ENCODE data around the gene FASLG. TPM values are rescaled to one million over a fixed set of nuclear protein-coding genes. Genes with fewer than 3 reads are reported as not detected.
A peak's percentile ranks its signal among the peaks of the same experiment; 100 is the strongest.

FASLG gene
- total RNA-seq, 4 donors from 2014 or later = 0.15 to 0.57 (median 0.21) TPM; not detected in 1

DNA sequence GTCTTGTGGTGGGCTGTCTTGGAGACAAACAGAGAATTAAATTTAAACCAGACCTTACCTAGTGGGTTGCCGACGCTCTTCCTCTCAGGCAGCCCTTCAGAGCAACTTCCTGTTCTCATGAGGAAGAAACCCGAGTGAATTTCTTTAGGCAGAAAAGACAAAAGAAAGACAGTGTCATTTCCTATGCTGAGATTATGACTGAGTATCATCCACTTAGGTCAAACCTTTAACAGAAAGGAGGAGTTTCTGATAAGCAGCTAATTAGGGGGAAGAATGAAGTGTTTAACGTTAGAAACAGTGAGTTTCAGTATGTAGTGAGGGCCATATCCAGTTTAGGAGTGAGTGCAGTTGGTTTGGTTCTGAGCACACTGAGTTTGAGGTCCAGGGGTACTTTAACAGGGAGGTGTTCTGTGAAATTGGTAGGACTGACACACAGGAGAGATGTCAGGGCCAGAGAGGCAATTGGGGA is 38.7 kb downstream of the FASLG start:
- no peaks in the 10 kb centered on the region for H3K4me1 ChIP-seq
- 40 to 62% methylated on average over 4 of the region's 4 CpGs for WGBS, 2 donors

GRCh38 chr1:172698224-172698623 is 39.3 kb downstream of the FASLG start:
- no peak overlapping the region for H3K4me3 ChIP-seq
- no peaks in the 10 kb centered on the region for H3K36me3 ChIP-seq
- DNase-seq = no peak
- H3K9me3 ChIP-seq = no peaks in the 10 kb centered on the region
- intact Hi-C loops (cut with DNase I) = no loop called here
- WGBS, 2 donors = 64 to 82% methylated on average over 2 of the region's 2 CpGs
- peak overlapping the region in 2 of 4 donors; percentile 4 to 34 for H3K27ac ChIP-seq
- no peaks in the 10 kb centered on the region for H3K27me3 ChIP-seq
- no peaks in the 10 kb centered on the region for H3K4me1 ChIP-seq
- TF ChIP-seq, protein P1, sequence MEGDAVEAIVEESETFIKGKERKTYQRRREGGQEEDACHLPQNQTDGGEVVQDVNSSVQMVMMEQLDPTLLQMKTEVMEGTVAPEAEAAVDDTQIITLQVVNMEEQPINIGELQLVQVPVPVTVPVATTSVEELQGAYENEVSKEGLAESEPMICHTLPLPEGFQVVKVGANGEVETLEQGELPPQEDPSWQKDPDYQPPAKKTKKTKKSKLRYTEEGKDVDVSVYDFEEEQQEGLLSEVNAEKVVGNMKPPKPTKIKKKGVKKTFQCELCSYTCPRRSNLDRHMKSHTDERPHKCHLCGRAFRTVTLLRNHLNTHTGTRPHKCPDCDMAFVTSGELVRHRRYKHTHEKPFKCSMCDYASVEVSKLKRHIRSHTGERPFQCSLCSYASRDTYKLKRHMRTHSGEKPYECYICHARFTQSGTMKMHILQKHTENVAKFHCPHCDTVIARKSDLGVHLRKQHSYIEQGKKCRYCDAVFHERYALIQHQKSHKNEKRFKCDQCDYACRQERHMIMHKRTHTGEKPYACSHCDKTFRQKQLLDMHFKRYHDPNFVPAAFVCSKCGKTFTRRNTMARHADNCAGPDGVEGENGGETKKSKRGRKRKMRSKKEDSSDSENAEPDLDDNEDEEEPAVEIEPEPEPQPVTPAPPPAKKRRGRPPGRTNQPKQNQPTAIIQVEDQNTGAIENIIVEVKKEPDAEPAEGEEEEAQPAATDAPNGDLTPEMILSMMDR (IDR thresholded peaks at IDR 0.05) = no peak
- no peak for TF ChIP-seq POLR2A (IDR thresholded peaks at IDR 0.05)

More for the DNA sequence above, 38.7 kb downstream of the FASLG start:
- DNase-seq = no peak
- H3K36me3 ChIP-seq = no peaks in the 10 kb centered on the region
- H3K4me3 ChIP-seq = no peak overlapping the region
- intact Hi-C loops (cut with DNase I) = no loop called here
- H3K27me3 ChIP-seq = no peaks in the 10 kb centered on the region
- no peaks in the 10 kb centered on the region for H3K9me3 ChIP-seq
- peak overlapping the region in 3 of 4 donors; percentile 4 to 65 (median 34) for H3K27ac ChIP-seq
- TF ChIP-seq, protein P1 (IDR thresholded peaks at IDR 0.05) = no peak
- TF ChIP-seq POLR2A (IDR thresholded peaks at IDR 0.05) = no peak

GRCh38 chr1:172699111-172699510 is 40.2 kb downstream of the FASLG start:
- no peak for DNase-seq
- H3K27ac ChIP-seq = peak overlapping the region in 2 of 4 donors; percentile 34 to 39
- 40 to 42% methylated on average over 3 of the region's 3 CpGs for WGBS, 2 donors

GRCh38 chr1:172699695-172700227 is 40.9 kb downstream of the FASLG start:
- intact Hi-C loops (cut with DNase I) = no loop called here
- no peaks in the 10 kb centered on the region for H3K27me3 ChIP-seq
- no peaks in the 10 kb centered on the region for H3K4me1 ChIP-seq
- H3K9me3 ChIP-seq = no peaks in the 10 kb centered on the region
- WGBS, 2 donors = 70 to 74% methylated on average over 4 of the region's 4 CpGs
- DNase-seq = no peak
- H3K4me3 ChIP-seq = no peak overlapping the region
- H3K27ac ChIP-seq = no peak overlapping the region
- H3K36me3 ChIP-seq = no peaks in the 10 kb centered on the region
- TF ChIP-seq, protein P1 (IDR thresholded peaks at IDR 0.05) = no peak
- no peak for TF ChIP-seq POLR2A (IDR thresholded peaks at IDR 0.05)

More at GRCh38 chr1:172699111-172699510, 40.2 kb downstream of the FASLG start:
- Histone ChIP-seq H3K4me1 (no peaks in the 10 kb centered on the region), H3K36me3 (no peaks in the 10 kb centered on the region), H3K4me3 (no peak overlapping the region), H3K9me3 (no peaks in the 10 kb centered on the region), H3K27me3 (no peaks in the 10 kb centered on the region)
- intact Hi-C loops (cut with DNase I) = no loop called here
- TF ChIP-seq POLR2A (IDR thresholded peaks at IDR 0.05) = no peak
- TF ChIP-seq, protein P1 (IDR thresholded peaks at IDR 0.05) = no peak

DNA sequence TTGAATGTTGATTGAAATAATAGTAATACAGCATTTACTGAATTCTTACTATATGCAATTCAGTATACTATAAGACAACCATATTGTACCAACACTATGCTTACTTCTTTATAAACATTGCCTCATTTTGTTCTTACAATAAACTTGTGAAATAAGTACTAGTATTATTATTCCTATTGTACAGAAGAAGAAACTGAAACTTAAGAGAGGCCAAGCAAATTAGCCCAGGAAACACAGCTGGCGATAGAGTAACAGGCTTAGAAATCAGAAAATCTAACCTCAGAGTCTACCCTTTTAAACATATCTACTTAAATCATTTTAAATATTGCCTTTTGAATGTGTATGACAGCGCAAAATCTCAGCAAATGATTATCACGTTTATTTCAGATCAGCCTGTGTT is 41.7 kb downstream of the FASLG start:
- 79 to 81% methylated on average over 3 of the region's 3 CpGs for WGBS, 2 donors
- intact Hi-C loops (cut with DNase I) = no loop called here
- DNase-seq = no peak

More for the DNA sequence above, 41.7 kb downstream of the FASLG start:
- Histone ChIP-seq H3K4me3 (no peak overlapping the region), H3K4me1 (no peaks in the 10 kb centered on the region), H3K27me3 (no peaks in the 10 kb centered on the region), H3K36me3 (no peaks in the 10 kb centered on the region), H3K27ac (no peak overlapping the region), H3K9me3 (no peaks in the 10 kb centered on the region)
- TF ChIP-seq, protein P1 (IDR thresholded peaks at IDR 0.05) = no peak
- TF ChIP-seq POLR2A (IDR thresholded peaks at IDR 0.05) = no peak
